SU-DHL-6 (cell line): Measurements from ENCODE around the gene FAM237B.

Experiments used
- EZH2phosphoT487 ChIP-seq: fragments of 200-600 bp; sonication (generic), shearing (Covaris generic); conservative IDR thresholded peaks from 2 replicates; pipeline ENCODE4 v1.6.1; 2018; ENCODE audit warnings: mild to moderate bottlenecking, antibody characterized with exemption, low read length, moderate library complexity, mixed read lengths
- TF ChIP-seq, protein P1 (sequence below): fragments of 200-600 bp; sonication (generic); IDR thresholded peaks from one replicate; pipeline ENCODE4 v1.5.1; 2017; ENCODE audit warnings: antibody characterized with exemption, mild to moderate bottlenecking, low read length, moderate library complexity; ENCODE audit not compliant: insufficient read depth, poor library complexity, severe bottlenecking

DNA sequence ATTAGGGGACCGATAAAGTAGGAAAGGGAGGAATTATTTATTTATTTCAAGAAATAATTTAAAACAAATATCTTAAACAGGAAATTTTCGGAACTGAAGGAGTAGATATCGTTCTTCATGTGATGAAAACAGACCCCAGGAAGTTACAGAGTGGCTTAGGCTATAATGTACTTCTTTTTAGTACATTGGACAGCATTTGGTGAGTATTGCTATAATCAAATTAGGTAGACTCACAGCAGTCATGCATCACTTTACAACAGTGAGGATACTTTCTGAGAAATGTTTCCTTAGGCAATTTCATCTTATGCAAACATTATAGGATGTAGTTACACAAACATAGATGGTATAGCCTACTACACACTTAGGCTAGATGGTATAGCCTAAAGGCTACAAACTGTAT is 33.0 kb downstream of the FAM237B start:
- TF ChIP-seq, protein P1, sequence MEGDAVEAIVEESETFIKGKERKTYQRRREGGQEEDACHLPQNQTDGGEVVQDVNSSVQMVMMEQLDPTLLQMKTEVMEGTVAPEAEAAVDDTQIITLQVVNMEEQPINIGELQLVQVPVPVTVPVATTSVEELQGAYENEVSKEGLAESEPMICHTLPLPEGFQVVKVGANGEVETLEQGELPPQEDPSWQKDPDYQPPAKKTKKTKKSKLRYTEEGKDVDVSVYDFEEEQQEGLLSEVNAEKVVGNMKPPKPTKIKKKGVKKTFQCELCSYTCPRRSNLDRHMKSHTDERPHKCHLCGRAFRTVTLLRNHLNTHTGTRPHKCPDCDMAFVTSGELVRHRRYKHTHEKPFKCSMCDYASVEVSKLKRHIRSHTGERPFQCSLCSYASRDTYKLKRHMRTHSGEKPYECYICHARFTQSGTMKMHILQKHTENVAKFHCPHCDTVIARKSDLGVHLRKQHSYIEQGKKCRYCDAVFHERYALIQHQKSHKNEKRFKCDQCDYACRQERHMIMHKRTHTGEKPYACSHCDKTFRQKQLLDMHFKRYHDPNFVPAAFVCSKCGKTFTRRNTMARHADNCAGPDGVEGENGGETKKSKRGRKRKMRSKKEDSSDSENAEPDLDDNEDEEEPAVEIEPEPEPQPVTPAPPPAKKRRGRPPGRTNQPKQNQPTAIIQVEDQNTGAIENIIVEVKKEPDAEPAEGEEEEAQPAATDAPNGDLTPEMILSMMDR: no peak
- no peak for TF ChIP-seq EZH2phosphoT487
